HG03095 (cell line): Measurements from ENCODE around the gene GABRG3.

Experiments used
- ATAC-seq: cut with Tn5 transposase; IDR thresholded peaks from one replicate; pipeline ENCODE4 v1.9.1; 2021; ENCODE audit warnings: moderate library complexity; ENCODE audit not compliant: unreplicated experiment

The GABRG3 gene

GRCh38 chr15:27486683-27487647 lies 516.0 kb downstream of the GABRG3 start:
- ATAC-seq: no peak

GRCh38 chr15:27487846-27488245 lies 516.9 kb downstream of the GABRG3 start:
- no peak for ATAC-seq

GRCh38 chr15:27490867-27491595 lies 520.0 kb downstream of the GABRG3 start:
- no peak for ATAC-seq

- no peak for ATAC-seq
Observed at GRCh38 chr15:27491666-27492621, 521.0 kb downstream of the GABRG3 start.

DNA sequence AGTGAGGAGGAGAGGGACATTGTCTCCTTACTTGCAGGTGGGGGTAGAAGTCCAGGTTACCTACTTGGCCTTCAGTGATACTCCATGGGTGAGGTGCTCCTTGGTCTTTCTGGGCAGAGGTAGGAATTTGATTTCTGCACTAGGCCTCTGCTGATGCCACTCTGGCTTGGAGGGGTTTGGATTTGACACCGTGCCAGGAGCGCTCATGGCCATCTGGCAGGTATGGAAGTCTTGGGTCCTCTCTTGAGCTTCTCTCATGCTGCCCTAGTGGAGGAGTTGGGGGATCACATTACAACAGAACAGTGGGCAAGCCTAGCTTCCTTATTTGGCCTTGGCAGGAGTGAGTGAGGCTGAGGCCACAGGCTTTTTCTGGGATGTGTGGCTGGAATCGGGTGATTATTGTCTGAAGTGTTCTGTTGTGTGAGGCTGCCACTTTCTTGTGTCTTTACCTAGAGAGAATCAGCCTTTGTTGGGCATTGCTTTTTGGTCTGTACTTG lies 525.0 kb downstream of the GABRG3 start:
- ATAC-seq: no peak

GRCh38 chr15:27498700-27499099 lies 527.7 kb downstream of the GABRG3 start:
- ATAC-seq: no peak

- no peak for ATAC-seq
Observed at GRCh38 chr15:27499191-27499590, 528.2 kb downstream of the GABRG3 start.

- ATAC-seq: no peak
Observed at GRCh38 chr15:27499719-27500118, 528.7 kb downstream of the GABRG3 start.

GRCh38 chr15:27500206-27500605 lies 529.2 kb downstream of the GABRG3 start:
- no peak for ATAC-seq

DNA sequence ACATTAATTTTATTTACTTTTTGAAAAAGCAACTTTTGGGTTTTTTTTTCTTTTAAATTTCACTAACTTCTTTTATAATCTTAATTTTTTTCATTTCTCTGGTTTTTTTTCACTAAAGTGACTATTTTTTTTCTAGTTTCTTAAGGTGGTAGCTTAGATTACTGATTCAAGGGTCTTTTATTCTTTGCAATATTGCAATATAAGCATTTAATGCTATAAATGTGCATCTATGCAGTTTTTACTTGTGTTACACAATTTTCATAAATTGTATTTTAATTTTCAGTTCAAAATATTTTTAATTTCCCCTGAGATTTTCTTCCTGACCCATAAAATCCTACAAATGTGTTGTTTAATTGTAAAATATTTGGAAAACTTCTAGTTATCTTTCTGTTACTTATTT lies 535.8 kb downstream of the GABRG3 start:
- ATAC-seq: no peak

GRCh38 chr15:27509014-27509413 lies 538.0 kb downstream of the GABRG3 start:
- ATAC-seq: no peak

DNA sequence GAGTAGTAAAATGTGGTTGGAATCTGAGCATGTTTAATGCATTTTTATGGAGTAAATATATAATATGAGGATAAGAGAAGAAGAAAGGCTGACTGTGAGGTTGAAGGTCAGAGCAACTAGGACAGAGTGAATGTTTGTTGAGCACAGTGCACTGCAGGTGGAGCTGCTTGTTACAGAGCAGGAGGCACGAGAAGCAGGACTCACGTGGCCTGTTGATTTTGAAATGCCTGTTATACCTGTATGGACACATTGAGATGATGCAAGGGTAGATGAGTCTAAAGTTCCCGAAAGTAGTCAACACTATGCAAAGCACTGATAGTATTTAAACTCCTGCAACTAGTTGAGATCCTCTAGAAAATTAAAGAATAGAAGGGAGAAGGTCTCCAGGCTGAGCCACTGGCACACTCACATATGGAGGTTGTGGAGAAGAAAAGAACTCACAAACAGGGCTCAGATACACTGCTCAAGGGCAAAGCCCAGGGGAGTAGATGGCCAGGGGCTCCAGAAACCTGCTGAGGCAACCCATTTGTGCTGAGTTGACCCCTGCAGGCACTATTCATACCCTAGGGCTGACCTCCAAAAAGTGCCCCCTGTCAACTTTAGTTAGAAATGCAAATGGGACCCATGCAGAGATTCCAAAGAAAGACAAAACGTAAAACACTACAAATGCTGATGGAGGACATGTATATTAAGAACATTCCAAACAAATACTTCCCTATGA lies 541.5 kb downstream of the GABRG3 start:
- ATAC-seq: no peak

DNA sequence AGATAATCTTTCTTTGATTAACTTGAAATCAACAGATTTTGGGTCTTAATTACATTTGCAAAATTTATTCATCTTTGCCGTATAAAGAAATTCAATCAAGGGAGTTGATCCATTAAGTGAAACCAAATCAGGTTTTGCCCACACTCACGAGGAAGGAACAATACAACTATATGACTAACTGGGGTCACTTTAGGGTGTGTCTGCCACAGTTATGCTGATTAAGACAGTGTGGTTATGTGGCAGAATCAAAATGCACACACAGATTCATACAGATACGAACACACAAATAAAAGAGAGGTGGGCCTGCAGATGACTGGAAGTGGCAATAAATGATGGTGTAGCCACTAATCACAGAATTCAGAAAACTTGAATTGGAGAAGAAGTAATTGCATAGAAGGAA lies 543.5 kb downstream of the GABRG3 start:
- ATAC-seq: no peak

GRCh38 chr15:27527490-27528067 lies 556.6 kb downstream of the GABRG3 start:
- ATAC-seq: no peak

DNA sequence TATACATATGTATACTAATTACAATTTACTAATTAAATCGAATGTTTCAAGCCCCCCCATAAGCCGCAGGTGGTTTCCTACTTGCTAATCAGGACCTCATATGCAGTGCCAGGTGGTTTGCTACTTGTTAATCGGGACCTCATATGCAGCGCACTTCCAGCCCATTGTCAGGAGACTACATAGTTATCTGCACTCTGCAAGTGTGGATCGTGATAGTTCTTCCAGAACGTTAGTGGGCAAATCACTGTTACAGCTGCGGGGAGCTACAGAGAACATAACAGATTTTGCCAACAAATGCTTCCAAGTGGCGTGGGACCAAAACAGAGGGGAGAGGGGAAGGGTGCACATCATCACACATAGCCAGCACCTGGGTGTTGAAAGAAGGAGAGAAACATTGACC lies 558.4 kb downstream of the GABRG3 start:
- no peak for ATAC-seq

DNA sequence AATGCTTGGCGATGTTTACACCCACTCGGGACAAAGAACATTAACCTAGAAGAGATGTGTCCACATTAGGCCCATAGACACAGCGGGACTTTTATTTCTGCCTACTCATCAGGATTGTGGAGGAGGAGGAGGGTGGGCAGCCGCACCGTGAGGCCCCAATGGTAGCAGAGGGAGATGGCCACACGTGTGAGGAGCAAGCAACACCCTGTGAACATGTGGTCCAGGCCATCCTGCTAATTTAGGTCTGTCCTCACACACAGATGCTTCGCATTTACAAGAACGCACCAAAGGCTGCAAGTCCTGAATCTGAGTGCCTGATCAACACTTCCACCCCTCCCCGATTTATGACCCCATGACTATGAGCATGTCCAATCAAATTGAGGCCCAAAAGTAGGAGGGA lies 560.0 kb downstream of the GABRG3 start:
- no peak for ATAC-seq

- no peak for ATAC-seq
Observed at GRCh38 chr15:27532358-27532757, 561.4 kb downstream of the GABRG3 start.

- ATAC-seq: no peak
Observed at GRCh38 chr15:27535445-27536129, 564.6 kb downstream of the GABRG3 start.

- ATAC-seq: no peak
Observed at GRCh38 chr15:27538325-27538724, 567.3 kb downstream of the GABRG3 start.
